ENCODE data around the gene FCMR. TPM values are rescaled to one million over a fixed set of nuclear protein-coding genes. Genes with fewer than 3 reads are reported as not detected.

Gene FCMR
- total and polyA plus RNA-seq, 2 experiments from 2014 or later = 1.2 to 2.3 TPM

- H3K27ac ChIP-seq = no peak overlapping the region
These were observed 34.0 kb downstream of the FCMR start for GRCh38 chr1:206887701-206888100.

DNA sequence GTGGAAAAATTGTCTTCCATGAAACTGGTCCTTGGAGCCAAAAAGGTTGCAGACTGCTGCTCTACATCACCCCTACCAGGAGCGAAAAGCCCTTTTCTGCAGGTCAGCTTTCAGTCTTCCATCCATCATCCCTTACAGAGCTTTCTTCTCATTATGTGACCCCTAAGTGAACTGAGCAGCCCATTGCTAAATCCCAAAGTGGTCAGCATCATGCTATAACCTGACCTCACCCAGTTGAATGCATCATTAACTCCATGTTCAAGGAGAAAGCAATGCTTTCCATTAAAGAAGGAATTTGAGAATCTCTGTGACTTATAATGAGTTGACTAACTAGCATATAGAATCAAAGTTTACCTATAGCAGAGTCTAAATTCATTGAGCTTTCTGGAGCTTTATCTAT lies 34.9 kb downstream of the FCMR start:
- in situ Hi-C loops (cut with MboI) = no loop called here
- TF ChIP-seq EZH2phosphoT487 (IDR thresholded peaks at IDR 0.05; ENCODE audit: insufficient read depth, low read depth) = no peak
- TF ChIP-seq EZH2 (IDR thresholded peaks at IDR 0.05; ENCODE audit: insufficient read depth, poor library complexity, severe bottlenecking) = no peak
- Histone ChIP-seq H2AFZ (no peak overlapping the region), H3K36me3 (ENCODE audit: low read depth) (no peaks in the 10 kb centered on the region), H3K4me1 (ENCODE audit: insufficient read depth) (peaks cover 21% of the 10 kb centered on the region), H3K27me3 (replicated peaks; ENCODE audit: insufficient read depth) (no peaks in the 10 kb centered on the region), H3K27ac (no peak overlapping the region), H3F3A (ENCODE audit: insufficient read depth) (peaks cover 8% of the 10 kb centered on the region), H3K4me2 (ENCODE audit: unreplicated experiment) (peak overlapping the region; percentile 21), H3K9me2 (ENCODE audit: insufficient read depth) (no peaks in the 10 kb centered on the region), H4K20me1 (ENCODE audit: insufficient read depth) (no peaks in the 10 kb centered on the region), H3K79me2 (ENCODE audit: insufficient read depth) (no peaks in the 10 kb centered on the region), H3K9me3 (ENCODE audit: low read depth) (no peaks in the 10 kb centered on the region), H3K4me3 (no peak overlapping the region), H3K9ac (no peak overlapping the region)
- WGBS, 2 experiments (ENCODE audit: low coverage in 1 of 2, low lambda C conversion rate in 2 of 2, missing lambda C conversion rate in 2 of 2) = 90 to 100% methylated on average over 1 of the region's 1 CpG
- no peak for DNase-seq

More at GRCh38 chr1:206887701-206888100, 34.0 kb downstream of the FCMR start:
- H3K9me3 ChIP-seq (ENCODE audit: low read depth) = no peaks in the 10 kb centered on the region
- peaks cover 10% of the 10 kb centered on the region for H3F3A ChIP-seq (ENCODE audit: insufficient read depth)
- H3K36me3 ChIP-seq (ENCODE audit: low read depth) = no peaks in the 10 kb centered on the region
- WGBS, 2 experiments (ENCODE audit: low coverage in 1 of 2, low lambda C conversion rate in 2 of 2, missing lambda C conversion rate in 2 of 2) = 93 to 96% methylated on average over 4 of the region's 4 CpGs
- in situ Hi-C loops (cut with MboI) = no loop called here
- H3K9ac ChIP-seq = no peak overlapping the region
- H3K27me3 ChIP-seq (replicated peaks; ENCODE audit: insufficient read depth) = no peaks in the 10 kb centered on the region
- no peak overlapping the region for H3K4me3 ChIP-seq
- H3K4me2 ChIP-seq (ENCODE audit: unreplicated experiment) = no peak overlapping the region
- H3K4me1 ChIP-seq (ENCODE audit: insufficient read depth) = peaks cover 30% of the 10 kb centered on the region
- no peak for DNase-seq
- no peaks in the 10 kb centered on the region for H4K20me1 ChIP-seq (ENCODE audit: insufficient read depth)
- no peaks in the 10 kb centered on the region for H3K79me2 ChIP-seq (ENCODE audit: insufficient read depth)
- TF ChIP-seq EZH2 (IDR thresholded peaks at IDR 0.05; ENCODE audit: insufficient read depth, poor library complexity, severe bottlenecking) = no peak
- no peak for TF ChIP-seq EZH2phosphoT487 (IDR thresholded peaks at IDR 0.05; ENCODE audit: insufficient read depth, low read depth)
- no peaks in the 10 kb centered on the region for H3K9me2 ChIP-seq (ENCODE audit: insufficient read depth)
- H2AFZ ChIP-seq = no peak overlapping the region

- in situ Hi-C loops (cut with MboI) = no loop called here
- no peak overlapping the region for H3K9ac ChIP-seq
- 88 to 89% methylated on average over 3 of the region's 3 CpGs for WGBS, 2 experiments (ENCODE audit: low coverage in 1 of 2, low lambda C conversion rate in 2 of 2, missing lambda C conversion rate in 2 of 2)
- H4K20me1 ChIP-seq (ENCODE audit: insufficient read depth) = no peaks in the 10 kb centered on the region
- H3K9me3 ChIP-seq (ENCODE audit: low read depth) = no peaks in the 10 kb centered on the region
- no peaks in the 10 kb centered on the region for H3F3A ChIP-seq (ENCODE audit: insufficient read depth)
- no peak overlapping the region for H3K4me2 ChIP-seq (ENCODE audit: unreplicated experiment)
- no peak overlapping the region for H3K27ac ChIP-seq
- no peak for TF ChIP-seq EZH2 (IDR thresholded peaks at IDR 0.05; ENCODE audit: insufficient read depth, poor library complexity, severe bottlenecking)
- no peak for TF ChIP-seq EZH2phosphoT487 (IDR thresholded peaks at IDR 0.05; ENCODE audit: insufficient read depth, low read depth)
- H3K4me3 ChIP-seq = no peak overlapping the region
- H3K27me3 ChIP-seq (replicated peaks; ENCODE audit: insufficient read depth) = no peaks in the 10 kb centered on the region
- H3K4me1 ChIP-seq (ENCODE audit: insufficient read depth) = peaks cover 9% of the 10 kb centered on the region
- DNase-seq = no peak
- H3K36me3 ChIP-seq (ENCODE audit: low read depth) = no peaks in the 10 kb centered on the region
- H2AFZ ChIP-seq = no peak overlapping the region
- no peaks in the 10 kb centered on the region for H3K9me2 ChIP-seq (ENCODE audit: insufficient read depth)
- no peaks in the 10 kb centered on the region for H3K79me2 ChIP-seq (ENCODE audit: insufficient read depth)
These were observed 36.2 kb downstream of the FCMR start for GRCh38 chr1:206885341-206886060.

DNA sequence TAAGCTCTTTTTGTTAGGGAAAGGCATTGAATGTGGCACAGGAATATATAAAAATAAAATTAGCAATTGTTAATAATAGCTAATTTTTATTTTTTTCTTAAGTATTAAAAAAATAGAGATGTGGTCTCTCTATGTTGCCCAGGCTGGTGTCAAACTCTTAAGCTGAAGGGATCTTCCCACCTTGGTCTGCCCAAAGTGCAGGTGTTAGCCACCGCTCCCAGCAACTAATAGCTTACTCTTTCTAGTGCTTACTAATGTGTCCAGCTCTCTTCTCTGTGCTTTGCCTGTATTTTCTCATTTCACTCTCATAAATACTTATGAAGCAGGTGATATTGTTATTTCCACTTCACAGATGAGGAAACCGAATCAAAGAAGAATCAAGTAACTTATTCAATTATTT lies 37.9 kb downstream of the FCMR start:
- Histone ChIP-seq H4K20me1 (ENCODE audit: insufficient read depth) (no peaks in the 10 kb centered on the region), H3K27ac (no peak overlapping the region), H3K27me3 (replicated peaks; ENCODE audit: insufficient read depth) (no peaks in the 10 kb centered on the region), H3K9me3 (ENCODE audit: low read depth) (no peaks in the 10 kb centered on the region), H3K4me1 (ENCODE audit: insufficient read depth) (no peaks in the 10 kb centered on the region), H2AFZ (no peak overlapping the region), H3F3A (ENCODE audit: insufficient read depth) (no peaks in the 10 kb centered on the region), H3K9me2 (ENCODE audit: insufficient read depth) (no peaks in the 10 kb centered on the region), H3K79me2 (ENCODE audit: insufficient read depth) (no peaks in the 10 kb centered on the region), H3K4me3 (no peak overlapping the region), H3K4me2 (ENCODE audit: unreplicated experiment) (no peak overlapping the region), H3K9ac (no peak overlapping the region), H3K36me3 (ENCODE audit: low read depth) (no peaks in the 10 kb centered on the region)
- WGBS, 2 experiments (ENCODE audit: low coverage in 1 of 2, low lambda C conversion rate in 2 of 2, missing lambda C conversion rate in 2 of 2) = 86 to 87% methylated on average over 2 of the region's 2 CpGs
- in situ Hi-C loops (cut with MboI) = no loop called here
- no peak for DNase-seq
- TF ChIP-seq EZH2phosphoT487 (IDR thresholded peaks at IDR 0.05; ENCODE audit: insufficient read depth, low read depth) (no peak), EZH2 (IDR thresholded peaks at IDR 0.05; ENCODE audit: insufficient read depth, poor library complexity, severe bottlenecking) (no peak)
